HG02970 (cell line): ENCODE data around the gene PMPCA.
A peak's percentile ranks its signal among the peaks of the same experiment; 100 is the strongest.
"Not testable (repeated sequence)": the region's sequence is repeated elsewhere in the genome, so short reads cannot be mapped to it uniquely, and the experiment has no call there.

Experiments
- ATAC-seq: cut with Tn5 transposase; IDR thresholded peaks from one replicate; pipeline ENCODE4 v1.9.1; 2021; ENCODE audit warnings: mild to moderate bottlenecking, moderate library complexity, moderate number of reproducible peaks; ENCODE audit not compliant: unreplicated experiment, low FRiP score

The PMPCA gene

GRCh38 chr9:136393531-136393930 is 16.9 kb upstream of the PMPCA start:
- ATAC-seq, result no peak

GRCh38 chr9:136394312-136395019 is 16.0 kb upstream of the PMPCA start:
- no peak for ATAC-seq

GRCh38 chr9:136395020-136395340 is 15.5 kb upstream of the PMPCA start:
- no peak for ATAC-seq

GRCh38 chr9:136395345-136396218 is 14.9 kb upstream of the PMPCA start:
- ATAC-seq, result no peak

- ATAC-seq, result no peak
These were observed 14.3 kb upstream of the PMPCA start for GRCh38 chr9:136396219-136396515.

- no peak for ATAC-seq
These were observed 12.8 kb upstream of the PMPCA start for GRCh38 chr9:136397643-136398042.

GRCh38 chr9:136398286-136398685 is 12.2 kb upstream of the PMPCA start:
- ATAC-seq, result no peak

GRCh38 chr9:136399176-136400037 is 11.1 kb upstream of the PMPCA start:
- ATAC-seq, result peak; percentile 31

GRCh38 chr9:136400038-136400834 is 10.2 kb upstream of the PMPCA start, which contains the start of gene SNAPC4:
Gene SNAPC4, minus strand, starts transcription at chr9:136400170. Its CDS starts 1,742 bp downstream, at chr9:136398428.
- peak; percentile 67 for ATAC-seq

GRCh38 chr9:136401173-136401922 is 9.1 kb upstream of the PMPCA start:
- ATAC-seq, result no peak

- ATAC-seq, result no peak
These were observed 8.4 kb upstream of the PMPCA start for GRCh38 chr9:136402067-136402466.

- no peak for ATAC-seq
These were observed 6.9 kb upstream of the PMPCA start for GRCh38 chr9:136403538-136403914.

- no peak for ATAC-seq
These were observed 6.3 kb upstream of the PMPCA start for GRCh38 chr9:136403915-136404800.

GRCh38 chr9:136404801-136405136 is 5.7 kb upstream of the PMPCA start:
- no peak for ATAC-seq

- ATAC-seq, result no peak
These were observed 5.0 kb upstream of the PMPCA start for GRCh38 chr9:136405481-136405880.

GRCh38 chr9:136405904-136406303 is 4.6 kb upstream of the PMPCA start:
- ATAC-seq, result not testable (repeated sequence)

- ATAC-seq, result not testable (repeated sequence)
These were observed 3.4 kb upstream of the PMPCA start for GRCh38 chr9:136407061-136407460.

- no peak for ATAC-seq
These were observed 2.5 kb upstream of the PMPCA start for GRCh38 chr9:136407911-136408310.
